RWPE2 (cell line): ENCODE results near the gene RIN1.

Experiments used
- ATAC-seq: fragments of 200-7000 bp; cut with Tn5 transposase; 3 replicates; pipeline ENCODE4 v1.9.1; 2021; ENCODE audit warnings: low read depth
- DNase-seq: peaks from one replicate; pipeline ENCODE4 v3.0.0-alpha.2; 2020; ENCODE audit warnings: low spot score
- H3K27ac ChIP-seq: fragments of 450-650 bp; 2 replicates; pipeline ENCODE4 v1.5.1; 2017; ENCODE audit warnings: mild to moderate bottlenecking; ENCODE audit not compliant: poor library complexity, severe bottlenecking
- H3K27me3 ChIP-seq: fragments of 250-450 bp; sonication (Bioruptor Pico); 2 replicates; pipeline ENCODE4 v1.5.1; 2021; ENCODE audit warnings: mild to moderate bottlenecking, moderate library complexity; ENCODE audit not compliant: insufficient read depth, poor library complexity, severe bottlenecking
- H3K36me3 ChIP-seq: fragments of 250-450 bp; sonication (Bioruptor Pico); 2 replicates; pipeline ENCODE4 v1.5.1; 2020; ENCODE audit warnings: low read depth, mild to moderate bottlenecking, moderate library complexity
- H3K4me1 ChIP-seq: fragments of 250-450 bp; sonication (Bioruptor Pico); 2 replicates; pipeline ENCODE4 v1.5.1; 2021; ENCODE audit warnings: mild to moderate bottlenecking, moderate library complexity; ENCODE audit not compliant: insufficient read depth, poor library complexity, severe bottlenecking
- H3K4me3 ChIP-seq: fragments of 250-450 bp; sonication (Bioruptor Pico); 2 replicates; pipeline ENCODE4 v1.5.1; 2021; ENCODE audit warnings: mild to moderate bottlenecking, moderate library complexity; ENCODE audit not compliant: severe bottlenecking
- H3K9me3 ChIP-seq: fragments of 250-450 bp; sonication (Bioruptor Pico); 2 replicates; pipeline ENCODE4 v1.5.1; 2021; ENCODE audit warnings: mild to moderate bottlenecking, moderate library complexity; ENCODE audit not compliant: severe bottlenecking
- TF ChIP-seq, protein P1 (sequence below): fragments of 450-650 bp; IDR thresholded peaks from one replicate; pipeline ENCODE4 v1.5.1; 2017; ENCODE audit warnings: mild to moderate bottlenecking, moderate library complexity; ENCODE audit not compliant: poor library complexity, severe bottlenecking

Gene RIN1

GRCh38 chr11:66326261-66327111 is 9.7 kb downstream of the RIN1 start:
- peak; percentile 33 for ATAC-seq
- H3K27ac ChIP-seq = peak overlapping the region; percentile 92
- peaks cover 29% of the 10 kb centered on the region for H3K4me1 ChIP-seq
- no peaks in the 10 kb centered on the region for H3K36me3 ChIP-seq
- DNase-seq = no peak
- no peak overlapping the region for H3K4me3 ChIP-seq
- no peaks in the 10 kb centered on the region for H3K9me3 ChIP-seq
- H3K27me3 ChIP-seq = no peaks in the 10 kb centered on the region
- TF ChIP-seq, protein P1, sequence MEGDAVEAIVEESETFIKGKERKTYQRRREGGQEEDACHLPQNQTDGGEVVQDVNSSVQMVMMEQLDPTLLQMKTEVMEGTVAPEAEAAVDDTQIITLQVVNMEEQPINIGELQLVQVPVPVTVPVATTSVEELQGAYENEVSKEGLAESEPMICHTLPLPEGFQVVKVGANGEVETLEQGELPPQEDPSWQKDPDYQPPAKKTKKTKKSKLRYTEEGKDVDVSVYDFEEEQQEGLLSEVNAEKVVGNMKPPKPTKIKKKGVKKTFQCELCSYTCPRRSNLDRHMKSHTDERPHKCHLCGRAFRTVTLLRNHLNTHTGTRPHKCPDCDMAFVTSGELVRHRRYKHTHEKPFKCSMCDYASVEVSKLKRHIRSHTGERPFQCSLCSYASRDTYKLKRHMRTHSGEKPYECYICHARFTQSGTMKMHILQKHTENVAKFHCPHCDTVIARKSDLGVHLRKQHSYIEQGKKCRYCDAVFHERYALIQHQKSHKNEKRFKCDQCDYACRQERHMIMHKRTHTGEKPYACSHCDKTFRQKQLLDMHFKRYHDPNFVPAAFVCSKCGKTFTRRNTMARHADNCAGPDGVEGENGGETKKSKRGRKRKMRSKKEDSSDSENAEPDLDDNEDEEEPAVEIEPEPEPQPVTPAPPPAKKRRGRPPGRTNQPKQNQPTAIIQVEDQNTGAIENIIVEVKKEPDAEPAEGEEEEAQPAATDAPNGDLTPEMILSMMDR = no peak

DNA sequence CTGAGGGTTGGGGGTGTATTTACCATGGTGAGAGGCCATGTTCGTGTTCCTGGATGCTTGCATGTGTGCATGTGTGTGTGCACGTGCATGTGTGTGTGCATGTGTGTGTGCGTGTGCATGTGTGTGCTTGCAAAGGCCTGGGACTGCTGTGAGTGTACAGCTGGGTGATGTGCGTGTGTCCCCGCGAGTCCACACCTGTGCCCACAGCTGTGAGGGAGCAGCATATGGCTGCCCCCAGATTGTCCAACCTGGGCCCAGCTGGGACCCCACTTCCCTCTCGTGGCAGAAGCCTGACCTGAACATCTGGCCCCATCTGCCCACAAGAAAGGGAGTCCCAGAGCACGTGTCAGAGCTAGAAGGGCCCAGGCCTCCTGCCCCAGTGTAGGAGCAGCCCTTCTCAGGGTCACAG is 11.0 kb downstream of the RIN1 start:
- Histone ChIP-seq H3K4me1 (peaks cover 29% of the 10 kb centered on the region), H3K36me3 (no peaks in the 10 kb centered on the region), H3K4me3 (no peak overlapping the region), H3K27me3 (no peaks in the 10 kb centered on the region), H3K27ac (peak overlapping the region; percentile 92), H3K9me3 (no peaks in the 10 kb centered on the region)
- TF ChIP-seq, protein P1 = no peak
- ATAC-seq (no peak), DNase-seq (no peak)

GRCh38 chr11:66324664-66325063 is 11.6 kb downstream of the RIN1 start:
- Histone ChIP-seq H3K27me3 (no peaks in the 10 kb centered on the region), H3K4me3 (no peak overlapping the region), H3K36me3 (no peaks in the 10 kb centered on the region), H3K27ac (peak overlapping the region; percentile 92), H3K9me3 (peaks cover 3% of the 10 kb centered on the region), H3K4me1 (peaks cover 29% of the 10 kb centered on the region)
- TF ChIP-seq, protein P1 = no peak
- DNase-seq (no peak), ATAC-seq (no peak)

DNA sequence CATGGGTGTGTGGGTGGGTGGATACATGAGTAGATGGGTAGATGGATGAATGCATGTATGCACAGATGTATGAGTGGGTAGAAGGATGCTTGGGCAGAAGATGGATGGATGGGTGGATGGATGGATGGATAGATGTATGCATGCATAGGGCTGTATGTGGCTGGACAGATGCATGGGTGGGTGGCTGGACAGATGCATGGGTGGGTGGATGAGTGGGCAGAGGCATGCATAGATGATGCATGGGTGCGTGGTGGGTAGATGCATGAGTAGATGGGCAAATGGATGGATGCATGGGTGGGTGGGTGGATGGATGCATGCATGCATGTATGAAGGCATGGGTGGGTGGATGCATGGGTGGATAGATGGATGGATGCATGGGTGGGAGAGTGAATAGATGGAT is 12.6 kb downstream of the RIN1 start:
- Histone ChIP-seq H3K36me3 (no peaks in the 10 kb centered on the region), H3K4me1 (peaks cover 29% of the 10 kb centered on the region), H3K27ac (no peak overlapping the region), H3K9me3 (peaks cover 3% of the 10 kb centered on the region), H3K27me3 (no peaks in the 10 kb centered on the region), H3K4me3 (no peak overlapping the region)
- DNase-seq = no peak
- TF ChIP-seq, protein P1 = no peak
- no peak for ATAC-seq

DNA sequence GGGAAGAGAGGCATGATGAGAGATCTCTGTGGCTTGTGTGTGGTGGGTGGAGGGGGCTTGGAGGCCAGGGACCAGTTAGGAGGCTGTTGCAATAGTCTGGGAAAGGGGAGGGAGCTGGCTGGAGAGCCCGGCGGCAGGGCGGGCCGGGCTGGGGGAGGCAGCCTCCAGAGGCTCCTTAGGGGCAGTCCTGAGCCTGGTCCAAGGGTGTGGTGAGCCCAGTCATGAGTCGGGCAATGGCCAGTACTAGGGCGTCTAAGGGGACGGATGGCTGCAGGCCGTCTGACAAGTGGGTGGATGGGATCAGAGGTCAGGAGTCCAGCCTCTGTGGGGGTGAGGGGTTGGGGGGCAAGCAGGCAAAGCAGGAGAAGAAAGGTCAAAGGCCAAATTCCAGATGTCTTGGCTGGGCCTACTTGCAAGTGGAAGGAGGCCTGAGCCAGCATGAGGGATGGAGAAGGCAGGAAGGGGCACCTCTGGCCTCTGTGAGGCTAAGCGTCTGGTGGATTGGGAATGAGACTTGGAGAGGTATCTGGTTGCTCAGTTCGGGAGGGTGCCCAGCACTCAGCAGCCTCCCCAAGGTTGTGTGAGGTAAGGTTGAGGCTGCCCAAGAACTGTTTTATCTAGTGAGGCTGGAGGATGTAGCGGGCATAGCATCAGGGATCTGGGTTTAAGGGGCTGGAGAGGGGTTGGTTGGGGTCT is 13.4 kb downstream of the RIN1 start:
- TF ChIP-seq, protein P1 = no peak
- H3K4me1 ChIP-seq = peaks cover 27% of the 10 kb centered on the region
- H3K27ac ChIP-seq = no peak overlapping the region
- peaks cover 3% of the 10 kb centered on the region for H3K9me3 ChIP-seq
- DNase-seq (no peak), ATAC-seq (no peak)
- no peaks in the 10 kb centered on the region for H3K27me3 ChIP-seq
- H3K4me3 ChIP-seq = no peak overlapping the region
- H3K36me3 ChIP-seq = no peaks in the 10 kb centered on the region
